ENCODE data around the gene CLSTN3. TPM values are rescaled to one million over a fixed set of nuclear protein-coding genes. Genes with fewer than 3 reads are reported as not detected.

Gene CLSTN3
- polyA plus RNA-seq, 2 of the 4 experiments (the other 2 are of a cell fraction), result 17.4 to 24.9 TPM

DNA sequence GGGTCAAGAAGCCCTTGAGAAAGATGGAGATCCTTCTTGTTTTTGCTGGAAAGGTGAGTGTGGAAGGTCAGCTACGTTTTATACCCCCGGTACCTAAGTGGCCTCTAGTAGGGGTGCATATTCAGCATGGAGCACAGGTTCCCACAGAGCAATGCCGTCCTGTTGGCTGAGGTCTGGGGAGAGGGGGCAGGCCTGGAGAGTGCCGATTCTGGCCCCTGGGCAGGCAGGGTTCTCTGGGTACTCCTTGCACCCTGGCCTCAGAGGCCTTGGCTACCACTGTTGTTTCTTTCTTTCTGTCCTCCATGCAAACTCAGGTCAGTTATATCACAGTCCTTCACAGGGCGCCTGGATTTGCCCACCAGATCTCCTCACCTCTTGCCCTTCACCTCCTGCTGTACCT is 10.0 kb upstream of the CLSTN3 start:
- ChIA-PET POLR2A (no interaction called here), CTCF (interaction anchor here (1.4 to 4.7 kb wide), 3 partner anchors 11 to 60 kb away, joined by 4 to 25 read pairs (median 5); partner anchors contain the start of genes C1RL and C1S)
- Histone ChIP-seq H3K4me2 (no peak overlapping the region), H3K9me3 (no peaks in the 10 kb centered on the region), H3K4me3 (no peak overlapping the region), H3K27ac (no peak overlapping the region), H3K4me1 (no peaks in the 10 kb centered on the region)
- 84% methylated on average over 5 of the region's 5 CpGs for WGBS (ENCODE audit: missing lambda C conversion rate)
- FAIRE-seq (no peak), DNase-seq (ENCODE audit: low read depth in 1 of 2, low spot score in 1 of 2) (no peak), ATAC-seq (no peak)
- TF ChIP-seq CBX8 (IDR thresholded peaks at IDR 0.05) (no peak), EHF (CRISPR knock-in tag; IDR thresholded peaks at IDR 0.05) (no peak), RAD21 (conservative IDR thresholded peaks at IDR 0.05 in 1 of 2, IDR thresholded peaks at IDR 0.05 in 1 of 2) (no peak), ELK1 (IDR thresholded peaks at IDR 0.05; ENCODE audit: low read depth, low read length) (no peak), FOSB (CRISPR knock-in tag; IDR thresholded peaks at IDR 0.05) (no peak), PBX3 (IDR thresholded peaks at IDR 0.05) (no peak), CHD2 (IDR thresholded peaks at IDR 0.05; ENCODE audit: low read length, partially characterized antibody) (no peak), RNF2 (IDR thresholded peaks at IDR 0.05; ENCODE audit: borderline replicate concordance, low read depth) (no peak), HEYL (CRISPR knock-in tag; IDR thresholded peaks at IDR 0.05) (no peak), HDAC2 (IDR thresholded peaks at IDR 0.05) (no peak)

- CTCF ChIA-PET, result interaction anchor here (1.0 to 5.8 kb wide), 5 partner anchors 8 to 82 kb away, joined by 3 to 35 read pairs (median 4); partner anchors contain the start of gene C1RL
- TF ChIP-seq ZFP36 (IDR thresholded peaks at IDR 0.05; ENCODE audit: borderline replicate concordance, partially characterized antibody) (no peak), HOXB5 (CRISPR knock-in tag; IDR thresholded peaks at IDR 0.05) (no peak), BHLHE40 (IDR thresholded peaks at IDR 0.05; ENCODE audit: low read depth, low read length) (no peak)
- no peak for FAIRE-seq
- no peak for DNase-seq (ENCODE audit: low read depth in 1 of 2, low spot score in 1 of 2)
- Histone ChIP-seq H3K4me3 (no peak overlapping the region), H3K9me3 (no peaks in the 10 kb centered on the region), H3K4me1 (no peaks in the 10 kb centered on the region), H3K4me2 (no peak overlapping the region), H3K27ac (no peak overlapping the region)
- 81% methylated on average over 5 of the region's 5 CpGs for WGBS (ENCODE audit: missing lambda C conversion rate)
- ATAC-seq, result no peak
- POLR2A ChIA-PET, result no interaction called here
Measured at GRCh38 chr12:7121324-7121723, 8.8 kb upstream of the CLSTN3 start.

- ChIA-PET CTCF (interaction anchor here (0.9 to 5.8 kb wide), 8 partner anchors 10 to 65 kb away, joined by 3 to 35 read pairs (median 4); partner anchors contain the start of gene C1RL), POLR2A (no interaction called here)
- TF ChIP-seq, protein P1, sequence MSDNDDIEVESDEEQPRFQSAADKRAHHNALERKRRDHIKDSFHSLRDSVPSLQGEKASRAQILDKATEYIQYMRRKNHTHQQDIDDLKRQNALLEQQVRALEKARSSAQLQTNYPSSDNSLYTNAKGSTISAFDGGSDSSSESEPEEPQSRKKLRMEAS (IDR thresholded peaks at IDR 0.05), result no peak
- no peak for TF ChIP-seq TFCP2L1 (CRISPR knock-in tag; IDR thresholded peaks at IDR 0.05)
- Histone ChIP-seq H3K4me3 (no peak overlapping the region), H3K27ac (no peak overlapping the region), H3K9me3 (no peaks in the 10 kb centered on the region), H3K4me2 (no peak overlapping the region), H3K4me1 (no peaks in the 10 kb centered on the region)
- DNase-seq (ENCODE audit: low read depth in 1 of 2, low spot score in 1 of 2) (no peak), FAIRE-seq (no peak), ATAC-seq (no peak)
- 83% methylated on average over 7 of the region's 7 CpGs for WGBS (ENCODE audit: missing lambda C conversion rate)
Measured at GRCh38 chr12:7122811-7123769, 7.1 kb upstream of the CLSTN3 start.
